Stomach (tissue), 4 donors: Measurements from ENCODE around the gene WDR86.

ENCODE experiments used
- EP300 ChIP-seq: sonication (generic); formaldehyde crosslinking; IDR thresholded peaks from one replicate; pipeline ENCODE4 v1.6.1; 2017; ENCODE audit warnings: antibody characterized with exemption
- POLR2A ChIP-seq, 4 donors: fragments of 450-650 bp; IDR thresholded peaks; one replicate each; pipeline ENCODE4 v1.6.1; 2016; ENCODE audit warnings: antibody characterized with exemption in 4 of 4, control low read depth in 2 of 4, mild to moderate bottlenecking in 1 of 4, moderate library complexity in 1 of 4
- TF ChIP-seq, protein P1 (sequence below), 7 experiments: fragments of 450-650 bp in 4 of 7; fragments of 200-600 bp in 3 of 7; sonication (generic) in 3 of 7; IDR thresholded peaks; one replicate each; pipeline ENCODE4 v1.5.1; 2016 to 2019; ENCODE audit warnings: antibody characterized with exemption in 7 of 7, control low read depth in 2 of 7, mild to moderate bottlenecking in 1 of 7

GRCh38 chr7:151426904-151427704 lies 17.3 kb upstream of the WDR86 start:
- TF ChIP-seq, protein P1, sequence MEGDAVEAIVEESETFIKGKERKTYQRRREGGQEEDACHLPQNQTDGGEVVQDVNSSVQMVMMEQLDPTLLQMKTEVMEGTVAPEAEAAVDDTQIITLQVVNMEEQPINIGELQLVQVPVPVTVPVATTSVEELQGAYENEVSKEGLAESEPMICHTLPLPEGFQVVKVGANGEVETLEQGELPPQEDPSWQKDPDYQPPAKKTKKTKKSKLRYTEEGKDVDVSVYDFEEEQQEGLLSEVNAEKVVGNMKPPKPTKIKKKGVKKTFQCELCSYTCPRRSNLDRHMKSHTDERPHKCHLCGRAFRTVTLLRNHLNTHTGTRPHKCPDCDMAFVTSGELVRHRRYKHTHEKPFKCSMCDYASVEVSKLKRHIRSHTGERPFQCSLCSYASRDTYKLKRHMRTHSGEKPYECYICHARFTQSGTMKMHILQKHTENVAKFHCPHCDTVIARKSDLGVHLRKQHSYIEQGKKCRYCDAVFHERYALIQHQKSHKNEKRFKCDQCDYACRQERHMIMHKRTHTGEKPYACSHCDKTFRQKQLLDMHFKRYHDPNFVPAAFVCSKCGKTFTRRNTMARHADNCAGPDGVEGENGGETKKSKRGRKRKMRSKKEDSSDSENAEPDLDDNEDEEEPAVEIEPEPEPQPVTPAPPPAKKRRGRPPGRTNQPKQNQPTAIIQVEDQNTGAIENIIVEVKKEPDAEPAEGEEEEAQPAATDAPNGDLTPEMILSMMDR (IDR thresholded peaks at IDR 0.05), result no peak
- TF ChIP-seq POLR2A (IDR thresholded peaks at IDR 0.05) (no peak), EP300 (no peak)
